MM.1S (cell line): Measurements from ENCODE around the gene KCNN2.

Experiments used
- DNase-seq: peaks from one replicate; pipeline ENCODE4 v3.0.0-alpha.2; 2015
- H2AFZ ChIP-seq: fragments of 300-600 bp; sonication (generic); 2 replicates; pipeline ENCODE4 v1.6.0; 2016; ENCODE audit warnings: antibody characterized with exemption, low read length
- H3F3A ChIP-seq: fragments of 300-600 bp; sonication (generic); 2 replicates; pipeline ENCODE4 v1.6.1; 2016; ENCODE audit warnings: mild to moderate bottlenecking, antibody characterized with exemption, low read length, moderate library complexity, mixed read lengths; ENCODE audit not compliant: insufficient read depth
- H3K27ac ChIP-seq: fragments of 300-600 bp; sonication (generic); 2 replicates; pipeline ENCODE4 v1.5.1; 2016; ENCODE audit warnings: mild to moderate bottlenecking, low read length
- H3K27me3 ChIP-seq: fragments of 300-600 bp; sonication (generic); replicated peaks from 2 replicates; pipeline ENCODE4 v1.6.0; 2016; ENCODE audit warnings: low read length; ENCODE audit not compliant: insufficient read depth
- H3K36me3 ChIP-seq: fragments of 300-600 bp; sonication (generic); replicated peaks from 2 replicates; pipeline ENCODE4 v1.6.1; 2016; ENCODE audit warnings: mild to moderate bottlenecking, low read length, mixed read lengths; ENCODE audit not compliant: insufficient read depth
- H3K4me1 ChIP-seq: fragments of 300-600 bp; sonication (generic); 2 replicates; pipeline ENCODE4 v1.6.1; 2016; ENCODE audit warnings: low read length, mixed read lengths
- H3K4me2 ChIP-seq: fragments of 300-600 bp; sonication (generic); 2 replicates; pipeline ENCODE4 v1.6.0; 2016; ENCODE audit warnings: low read depth, low read length
- H3K4me3 ChIP-seq: fragments of 300-600 bp; sonication (generic); 2 replicates; pipeline ENCODE4 v1.5.1; 2016; ENCODE audit warnings: low read length, mixed read lengths
- H3K79me2 ChIP-seq: fragments of 300-600 bp; sonication (generic); 2 replicates; pipeline ENCODE4 v1.6.1; 2016; ENCODE audit warnings: mixed run types, low read length, mixed read lengths
- H3K9ac ChIP-seq: fragments of 300-600 bp; sonication (generic); 2 replicates; pipeline ENCODE4 v1.6.1; 2016; ENCODE audit warnings: low read length, mixed read lengths
- H3K9me2 ChIP-seq: fragments of 300-600 bp; sonication (generic); replicated peaks from 2 replicates; pipeline ENCODE4 v1.6.1; 2016; ENCODE audit warnings: mild to moderate bottlenecking, low read length, mixed read lengths; ENCODE audit not compliant: insufficient read depth
- H3K9me3 ChIP-seq: fragments of 300-600 bp; sonication (generic); replicated peaks from 2 replicates; pipeline ENCODE4 v1.6.1; 2016; ENCODE audit warnings: mild to moderate bottlenecking, low read length, mixed read lengths; ENCODE audit not compliant: insufficient read depth
- H4K20me1 ChIP-seq: fragments of 300-600 bp; sonication (generic); 2 replicates; pipeline ENCODE4 v1.6.1; 2016; ENCODE audit warnings: mild to moderate bottlenecking, low read length, moderate library complexity, mixed read lengths; ENCODE audit not compliant: insufficient read depth
- CTCF ChIP-seq: fragments of 300-600 bp; sonication (generic); IDR thresholded peaks from 2 replicates; pipeline ENCODE4 v1.5.1; 2016; ENCODE audit warnings: antibody characterized with exemption, low read length, mixed read lengths
- EZH2 ChIP-seq: fragments of 300-600 bp; sonication (generic); optimal IDR thresholded peaks from 2 replicates; pipeline ENCODE3; 2017; ENCODE audit warnings: low read depth, mild to moderate bottlenecking, antibody characterized with exemption, low read length, mixed read lengths
- EZH2phosphoT487 ChIP-seq: fragments of 300-600 bp; sonication (generic); IDR thresholded peaks from 2 replicates; pipeline ENCODE4 v1.6.1; 2018; ENCODE audit warnings: antibody characterized with exemption, low read length

The KCNN2 gene

DNA sequence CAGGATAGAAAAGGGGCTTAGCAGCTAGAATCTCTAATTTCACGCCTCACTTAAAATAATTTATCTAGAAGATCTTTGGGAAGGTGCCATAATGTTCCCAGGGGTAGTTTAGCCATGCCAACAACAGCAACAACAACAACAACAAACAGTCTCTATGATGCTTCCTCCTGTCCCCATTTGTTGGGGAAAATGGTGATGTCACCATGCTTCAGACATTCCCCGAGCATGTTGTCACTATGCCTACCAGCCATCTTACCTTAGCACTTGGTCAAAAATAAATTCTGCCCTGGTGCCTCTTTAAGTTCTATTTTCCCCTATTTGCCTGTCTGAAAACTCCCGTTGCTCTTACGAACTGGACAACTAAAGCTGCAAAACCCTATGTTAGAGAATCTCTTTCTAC, 76.6 kb downstream of the KCNN2 start:
- Histone ChIP-seq H3K36me3 (no peaks in the 10 kb centered on the region), H3K4me1 (0 out of 2 replicates have a peak, but pooled peaks cover 3% of the 10 kb centered on the region), H3F3A (no peaks in the 10 kb centered on the region), H3K9me3 (no peaks in the 10 kb centered on the region), H3K27me3 (no peaks in the 10 kb centered on the region), H4K20me1 (no peaks in the 10 kb centered on the region), H3K4me2 (no peak overlapping the region), H3K9ac (no peak overlapping the region), H3K9me2 (no peaks in the 10 kb centered on the region), H2AFZ (no peak overlapping the region), H3K4me3 (no peak overlapping the region), H3K79me2 (no peaks in the 10 kb centered on the region), H3K27ac (no peak overlapping the region)
- TF ChIP-seq CTCF (no peak), EZH2 (no peak), EZH2phosphoT487 (no peak)
- no peak for DNase-seq

- no peak overlapping the region for H3K4me3 ChIP-seq
- H3K9me2 ChIP-seq = no peaks in the 10 kb centered on the region
- peak; percentile 12 for DNase-seq
- TF ChIP-seq EZH2 (no peak), EZH2phosphoT487 (no peak), CTCF (peak; percentile 32)
- no peak overlapping the region for H2AFZ ChIP-seq
- no peak overlapping the region for H3K4me2 ChIP-seq
- no peaks in the 10 kb centered on the region for H3K9me3 ChIP-seq
- no peak overlapping the region for H3K9ac ChIP-seq
- no peaks in the 10 kb centered on the region for H3K27me3 ChIP-seq
- H3K27ac ChIP-seq = no peak overlapping the region
- H4K20me1 ChIP-seq = no peaks in the 10 kb centered on the region
- H3K4me1 ChIP-seq = no peaks in the 10 kb centered on the region
- no peaks in the 10 kb centered on the region for H3K36me3 ChIP-seq
- no peaks in the 10 kb centered on the region for H3F3A ChIP-seq
- no peaks in the 10 kb centered on the region for H3K79me2 ChIP-seq
These were observed 85.4 kb downstream of the KCNN2 start for GRCh38 chr5:114447084-114447773.

DNA sequence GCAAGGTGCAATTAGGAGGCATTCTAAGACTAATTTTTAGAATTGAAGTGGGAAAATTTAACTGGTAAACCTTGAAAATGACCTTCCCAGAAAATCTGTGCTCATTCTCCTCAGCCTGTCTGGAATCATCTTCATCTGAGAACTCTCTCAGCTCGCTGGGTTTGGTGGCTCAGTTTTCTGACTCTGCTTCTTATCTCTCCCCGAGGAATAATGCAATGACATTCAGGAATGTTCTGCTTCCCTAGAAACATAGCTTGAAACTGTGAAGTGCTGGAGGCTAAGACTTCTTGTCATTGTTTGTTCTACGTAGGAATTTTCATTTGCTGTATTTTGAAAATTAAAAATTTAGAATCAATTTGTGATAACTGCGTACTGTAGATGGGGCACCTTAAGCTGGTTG, 86.6 kb downstream of the KCNN2 start:
- DNase-seq = no peak
- no peaks in the 10 kb centered on the region for H3K79me2 ChIP-seq

More for the DNA sequence above, 86.6 kb downstream of the KCNN2 start:
- no peaks in the 10 kb centered on the region for H4K20me1 ChIP-seq
- H3F3A ChIP-seq = no peaks in the 10 kb centered on the region
- H3K4me1 ChIP-seq = no peaks in the 10 kb centered on the region
- no peak overlapping the region for H3K9ac ChIP-seq
- TF ChIP-seq CTCF (no peak), EZH2phosphoT487 (no peak)
- H3K36me3 ChIP-seq = no peaks in the 10 kb centered on the region
- H3K9me2 ChIP-seq = no peaks in the 10 kb centered on the region
- H2AFZ ChIP-seq = no peak overlapping the region
- H3K4me3 ChIP-seq = no peak overlapping the region
- no peaks in the 10 kb centered on the region for H3K27me3 ChIP-seq
- no peak overlapping the region for H3K27ac ChIP-seq
- H3K4me2 ChIP-seq = no peak overlapping the region
- no peaks in the 10 kb centered on the region for H3K9me3 ChIP-seq
